ENCODE data around the gene CALHM3.

CALHM3 gene

GRCh38 chr10:103449208-103450144 lies 29.6 kb downstream of the CALHM3 start:
- DNase-seq (ENCODE audit: low read depth), result no peak

GRCh38 chr10:103448746-103449145 lies 30.3 kb downstream of the CALHM3 start:
- no peak for DNase-seq (ENCODE audit: low read depth)

GRCh38 chr10:103447187-103447586 lies 31.9 kb downstream of the CALHM3 start:
- no peak for DNase-seq (ENCODE audit: low read depth)

- DNase-seq (ENCODE audit: low read depth), result no peak
These were observed 33.1 kb downstream of the CALHM3 start for GRCh38 chr10:103445767-103446567.

- DNase-seq (ENCODE audit: low read depth), result no peak
These were observed 33.7 kb downstream of the CALHM3 start for GRCh38 chr10:103445366-103445765.

GRCh38 chr10:103444478-103444877 lies 34.6 kb downstream of the CALHM3 start:
- no peak for DNase-seq (ENCODE audit: low read depth)

- no peak for DNase-seq (ENCODE audit: low read depth)
These were observed 35.4 kb downstream of the CALHM3 start for GRCh38 chr10:103443475-103444185.

- DNase-seq (ENCODE audit: low read depth), result no peak
These were observed 37.0 kb downstream of the CALHM3 start for GRCh38 chr10:103442031-103442461.

- DNase-seq (ENCODE audit: low read depth), result no peak
These were observed 37.4 kb downstream of the CALHM3 start for GRCh38 chr10:103441611-103442010.

GRCh38 chr10:103441206-103441605 lies 37.8 kb downstream of the CALHM3 start:
- no peak for DNase-seq (ENCODE audit: low read depth)

GRCh38 chr10:103440416-103440815 lies 38.6 kb downstream of the CALHM3 start:
- no peak for DNase-seq (ENCODE audit: low read depth)

GRCh38 chr10:103439776-103440175 lies 39.3 kb downstream of the CALHM3 start:
- no peak for DNase-seq (ENCODE audit: low read depth)

GRCh38 chr10:103433858-103434257 lies 45.2 kb downstream of the CALHM3 start:
- DNase-seq (ENCODE audit: low read depth), result no peak

GRCh38 chr10:103431902-103432301 lies 47.1 kb downstream of the CALHM3 start:
- no peak for DNase-seq (ENCODE audit: low read depth)

GRCh38 chr10:103429647-103430046 lies 49.4 kb downstream of the CALHM3 start:
- DNase-seq (ENCODE audit: low read depth), result no peak

- no peak for DNase-seq (ENCODE audit: low read depth)
These were observed 49.9 kb downstream of the CALHM3 start for GRCh38 chr10:103428989-103429643.

- DNase-seq (ENCODE audit: low read depth), result no peak
These were observed 51.2 kb downstream of the CALHM3 start for GRCh38 chr10:103427866-103428265.

- no peak for DNase-seq (ENCODE audit: low read depth)
These were observed 55.3 kb downstream of the CALHM3 start for GRCh38 chr10:103423748-103424147.
